ENCODE measurements around the gene CLEC4A. TPM values are rescaled to one million over a fixed set of nuclear protein-coding genes. Genes with fewer than 3 reads are reported as not detected.

The CLEC4A gene
- total RNA-seq, 2 experiments from 2014 or later = 0.50 to 0.99 TPM

DNA sequence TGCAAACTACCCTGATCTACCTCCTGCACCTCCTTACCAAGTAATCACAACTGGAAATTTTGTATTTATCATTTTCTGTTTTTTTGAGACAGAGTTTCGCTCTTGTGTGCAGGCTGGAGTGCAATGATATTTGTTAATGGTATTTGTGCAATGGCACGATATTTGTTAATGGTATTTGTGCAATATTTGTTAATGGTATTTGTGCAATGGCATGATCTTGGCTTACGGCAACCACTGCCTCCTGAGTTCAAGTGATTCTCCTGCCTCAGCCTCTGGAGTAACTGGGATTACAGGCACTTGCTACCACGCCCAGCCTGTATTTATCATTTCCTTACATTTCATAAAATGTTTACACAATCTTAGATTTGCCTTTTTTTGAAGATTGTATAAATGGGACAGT, 47.1 kb upstream of the CLEC4A start:
- intact Hi-C loops (cut with micrococcal nuclease; ENCODE audit: unreplicated experiment) = no loop called here
- POLR2A ChIA-PET = no interaction called here
- no peak for DNase-seq (ENCODE audit: low spot score)
- H3K4me2 ChIP-seq (ENCODE audit: low read length) = no peak overlapping the region
- no peaks in the 10 kb centered on the region for H3K9me2 ChIP-seq (ENCODE audit: insufficient read depth, low read length)
- peaks cover 8% of the 10 kb centered on the region; the same call in 1 of the 2 replicates for H3K79me2 ChIP-seq (ENCODE audit: insufficient read depth, low read depth, low read length)
- H3K27ac ChIP-seq (ENCODE audit: low read depth, low read length, poor library complexity, severe bottlenecking) = no peak overlapping the region
- no peaks in the 10 kb centered on the region for H3K36me3 ChIP-seq (ENCODE audit: insufficient read depth, low read length)
- CTCF ChIA-PET (ENCODE audit: unreplicated experiment) = interaction anchor here (1.4 kb wide), 1 partner anchor 31 kb away, joined by 3 read pairs; no protein-coding TSS in a partner anchor
- no peaks in the 10 kb centered on the region for H3K9me3 ChIP-seq (ENCODE audit: low read length)
- BruUV-seq (replicated peaks) = no TSS peak
- H2AFZ ChIP-seq (ENCODE audit: low read length) = no peak overlapping the region
- H4K20me1 ChIP-seq (ENCODE audit: insufficient read depth, low read length) = no peaks in the 10 kb centered on the region
- peaks cover 14% of the 10 kb centered on the region for H3K4me1 ChIP-seq (ENCODE audit: insufficient read depth, low read length, poor library complexity, severe bottlenecking)
- no peak overlapping the region for H3K4me3 ChIP-seq (ENCODE audit: low read depth, low read length, poor library complexity, severe bottlenecking)
- no peak for TF ChIP-seq EZH2phosphoT487 (IDR thresholded peaks at IDR 0.05; ENCODE audit: borderline replicate concordance, low read depth, low read length)

DNA sequence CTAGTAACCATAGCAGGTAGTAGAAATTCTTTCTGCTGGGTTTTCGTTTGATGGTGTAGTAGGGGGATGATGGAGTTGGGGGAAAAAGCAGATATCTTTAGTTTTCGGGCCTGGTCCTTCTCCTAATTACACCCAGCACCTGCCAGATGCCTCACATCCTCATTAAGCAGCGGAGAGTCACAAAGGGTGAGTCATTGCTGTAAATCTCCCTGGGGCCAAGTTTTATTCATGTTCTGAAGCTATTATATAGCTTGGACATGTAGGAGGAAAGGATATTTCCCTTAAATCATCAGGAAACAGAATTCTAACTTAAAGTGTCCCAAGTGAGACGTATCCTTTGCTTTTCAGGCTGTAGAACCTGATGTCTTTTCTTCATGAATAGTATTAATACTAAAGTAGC, 46.2 kb upstream of the CLEC4A start:
- H4K20me1 ChIP-seq (ENCODE audit: insufficient read depth, low read length) = no peaks in the 10 kb centered on the region
- no peak overlapping the region for H3K4me2 ChIP-seq (ENCODE audit: low read length)
- H3K9me2 ChIP-seq (ENCODE audit: insufficient read depth, low read length) = no peaks in the 10 kb centered on the region
- CTCF ChIA-PET (ENCODE audit: unreplicated experiment) = interaction anchor here (1.2 to 1.4 kb wide), 2 partner anchors 32 to 144 kb away, joined by 3 to 5 read pairs; no protein-coding TSS in a partner anchor
- H3K36me3 ChIP-seq (ENCODE audit: insufficient read depth, low read length) = no peaks in the 10 kb centered on the region
- intact Hi-C loops (cut with micrococcal nuclease; ENCODE audit: unreplicated experiment) = no loop called here
- TF ChIP-seq EZH2phosphoT487 (IDR thresholded peaks at IDR 0.05; ENCODE audit: borderline replicate concordance, low read depth, low read length) (no peak), CTCF (conservative IDR thresholded peaks at IDR 0.05; ENCODE audit: low read length) (no peak)
- POLR2A ChIA-PET = interaction anchor here (1.3 to 1.8 kb wide), 2 partner anchors 10 to 11 kb away, joined by 4 to 7 read pairs; partner anchors contain the start of gene C3AR1
- H2AFZ ChIP-seq (ENCODE audit: low read length) = no peak overlapping the region
- no peak overlapping the region for H3K4me3 ChIP-seq (ENCODE audit: low read depth, low read length, poor library complexity, severe bottlenecking)
- no peak overlapping the region for H3K27ac ChIP-seq (ENCODE audit: low read depth, low read length, poor library complexity, severe bottlenecking)
- H3K4me1 ChIP-seq (ENCODE audit: insufficient read depth, low read length, poor library complexity, severe bottlenecking) = peaks cover 14% of the 10 kb centered on the region
- no peaks in the 10 kb centered on the region for H3K9me3 ChIP-seq (ENCODE audit: low read length)
- no TSS peak for BruUV-seq (replicated peaks)
- DNase-seq (ENCODE audit: low spot score) = no peak
- H3K79me2 ChIP-seq (ENCODE audit: insufficient read depth, low read depth, low read length) = peaks cover 9% of the 10 kb centered on the region; the same call in 1 of the 2 replicates

GRCh38 chr12:8078398-8078797, 45.0 kb upstream of the CLEC4A start:
- Histone ChIP-seq H3K4me2 (ENCODE audit: low read length) (no peak overlapping the region), H3K79me2 (ENCODE audit: insufficient read depth, low read depth, low read length) (peaks cover 21% of the 10 kb centered on the region), H3K9me3 (ENCODE audit: low read length) (no peaks in the 10 kb centered on the region), H3K9me2 (ENCODE audit: insufficient read depth, low read length) (no peaks in the 10 kb centered on the region), H3K4me3 (ENCODE audit: low read depth, low read length, poor library complexity, severe bottlenecking) (no peak overlapping the region), H2AFZ (ENCODE audit: low read length) (0 out of 2 replicates have a peak overlapping the region, but pooled peaks have one; percentile 79), H4K20me1 (ENCODE audit: insufficient read depth, low read length) (no peaks in the 10 kb centered on the region), H3K4me1 (ENCODE audit: insufficient read depth, low read length, poor library complexity, severe bottlenecking) (peaks cover 21% of the 10 kb centered on the region), H3K36me3 (ENCODE audit: insufficient read depth, low read length) (no peaks in the 10 kb centered on the region), H3K27ac (ENCODE audit: low read depth, low read length, poor library complexity, severe bottlenecking) (no peak overlapping the region)
- DNase-seq (ENCODE audit: low spot score) = peak; percentile 66
- no TSS peak for BruUV-seq (replicated peaks)
- ChIA-PET POLR2A (interaction anchor here (1.1 to 1.8 kb wide), 3 partner anchors 9 to 12 kb away, joined by 3 to 7 read pairs (median 4); partner anchors contain the start of gene C3AR1), CTCF (ENCODE audit: unreplicated experiment) (interaction anchor here (1.2 kb wide), 2 partner anchors 30 to 145 kb away, joined by 4 to 5 read pairs; no protein-coding TSS in a partner anchor)
- peak; percentile 73 for TF ChIP-seq CTCF (conservative IDR thresholded peaks at IDR 0.05; ENCODE audit: low read length)
- no peak for TF ChIP-seq EZH2phosphoT487 (IDR thresholded peaks at IDR 0.05; ENCODE audit: borderline replicate concordance, low read depth, low read length)
- intact Hi-C loops (cut with micrococcal nuclease; ENCODE audit: unreplicated experiment) = loop anchor here (1.0 to 2.0 kb wide), 3 partner anchors 32 to 218 kb away; no protein-coding TSS in a partner anchor
